OCI-LY1 (cell line): ENCODE measurements around the gene SH3GLB1.

Source experiments
- CTCF ChIP-seq: fragments of 200-600 bp; sonication (generic), shearing (Covaris generic); IDR thresholded peaks from 2 replicates; pipeline ENCODE4 v1.5.1; 2017; ENCODE audit warnings: mild to moderate bottlenecking, antibody characterized with exemption, low read length, moderate library complexity, mixed read lengths
- EZH2 ChIP-seq: fragments of 200-600 bp; sonication (generic), shearing (Covaris generic); IDR thresholded peaks from 2 replicates; pipeline ENCODE4 v1.8.0; 2017; ENCODE audit warnings: borderline replicate concordance, mixed run types, mild to moderate bottlenecking, antibody characterized with exemption, low read length, moderate library complexity, mixed read lengths

- no peak for TF ChIP-seq CTCF
- TF ChIP-seq EZH2 = no peak
Observed at GRCh38 chr1:86795316-86795715, 90.9 kb downstream of the SH3GLB1 start.
